Measurements from ENCODE around the gene TREH. TPM values are rescaled to one million over a fixed set of nuclear protein-coding genes. Genes with fewer than 3 reads are reported as not detected.

TREH gene
- total and polyA plus RNA-seq, 2 experiments from 2014 or later = 0.42 TPM; not detected in 1

- H3K4me3 ChIP-seq = no peak overlapping the region
Measured at GRCh38 chr11:118662401-118663271, 16.8 kb downstream of the TREH start.

GRCh38 chr11:118661425-118662301 lies 17.8 kb downstream of the TREH start:
- DNase-seq (ENCODE audit: low read depth in 1 of 2, low spot score in 1 of 2) = no peak
- no peaks in the 10 kb centered on the region for H3K9me3 ChIP-seq (ENCODE audit: low read depth)
- no peaks in the 10 kb centered on the region for H3K27me3 ChIP-seq
- H3K36me3 ChIP-seq = no peaks in the 10 kb centered on the region
- no peaks in the 10 kb centered on the region for H3K4me1 ChIP-seq (ENCODE audit: low read depth)
- no peak overlapping the region for H3K27ac ChIP-seq
- TF ChIP-seq CTCF (IDR thresholded peaks at IDR 0.05; ENCODE audit: low read depth, low read length) = no peak
- H3K4me3 ChIP-seq = no peak overlapping the region

More at GRCh38 chr11:118662401-118663271, 16.8 kb downstream of the TREH start:
- no peak for DNase-seq (ENCODE audit: low read depth in 1 of 2, low spot score in 1 of 2)
- Histone ChIP-seq H3K9me3 (ENCODE audit: low read depth) (no peaks in the 10 kb centered on the region), H3K27ac (no peak overlapping the region), H3K36me3 (no peaks in the 10 kb centered on the region), H3K4me1 (ENCODE audit: low read depth) (no peaks in the 10 kb centered on the region), H3K27me3 (no peaks in the 10 kb centered on the region)
- no peak for TF ChIP-seq CTCF (IDR thresholded peaks at IDR 0.05; ENCODE audit: low read depth, low read length)

GRCh38 chr11:118660681-118661424 lies 18.6 kb downstream of the TREH start:
- Histone ChIP-seq H3K4me1 (ENCODE audit: low read depth) (no peaks in the 10 kb centered on the region), H3K27me3 (no peaks in the 10 kb centered on the region), H3K36me3 (peaks cover under 1% of the 10 kb centered on the region), H3K9me3 (ENCODE audit: low read depth) (no peaks in the 10 kb centered on the region), H3K27ac (no peak overlapping the region), H3K4me3 (no peak overlapping the region)
- no peak for TF ChIP-seq CTCF (IDR thresholded peaks at IDR 0.05; ENCODE audit: low read depth, low read length)
- DNase-seq (ENCODE audit: low read depth in 1 of 2, low spot score in 1 of 2) = no peak

- Histone ChIP-seq H3K27me3 (no peaks in the 10 kb centered on the region), H3K9me3 (ENCODE audit: low read depth) (no peaks in the 10 kb centered on the region), H3K36me3 (peaks cover 8% of the 10 kb centered on the region), H3K4me3 (no peak overlapping the region), H3K4me1 (ENCODE audit: low read depth) (no peaks in the 10 kb centered on the region), H3K27ac (no peak overlapping the region)
- DNase-seq (ENCODE audit: low read depth in 1 of 2, low spot score in 1 of 2) = peak in 1 of 2 donors; percentile 10
- TF ChIP-seq CTCF (IDR thresholded peaks at IDR 0.05; ENCODE audit: low read depth, low read length) = no peak
Measured at GRCh38 chr11:118659953-118660680, 19.3 kb downstream of the TREH start.

Data from cardiac muscle cell (in vitro differentiated cells and primary cell).